H1 (cell line): ENCODE data around the gene SEMA6A. TPM values are rescaled to one million over a fixed set of nuclear protein-coding genes. Genes with fewer than 3 reads are reported as not detected.

ENCODE experiments used
- EZH2 ChIP-seq: fragments of 200-600 bp; sonication (generic); IDR thresholded peaks from 2 replicates; pipeline ENCODE4 v1.7.1; 2012; ENCODE audit warnings: low read depth, mild to moderate bottlenecking, moderate library complexity, low read length, inconsistent platforms; ENCODE audit not compliant: severe bottlenecking
- PHF8 ChIP-seq: fragments of 200-600 bp; sonication (generic); conservative IDR thresholded peaks from 2 replicates; pipeline ENCODE4 v1.7.1; 2012; ENCODE audit warnings: low read depth, mild to moderate bottlenecking, inconsistent platforms, low read length, moderate library complexity
- SUZ12 ChIP-seq: fragments of 200-600 bp; sonication (generic); IDR thresholded peaks from 2 replicates; pipeline ENCODE4 v1.6.1; 2012; ENCODE audit warnings: mild to moderate bottlenecking, inconsistent platforms, low read length, moderate library complexity, mixed read lengths
- polyA plus RNA-seq, 7 experiments: library from polyadenylated mRNA; depleted of rRNA in 3 of 7; stranded (reverse) in 5 of 7; unstranded in 2 of 7; fragments of >200 nt in 5 of 7; fragments of 200-250 nt in 2 of 7; gene quantifications; 1 replicate in 5 of 7; 2 replicates in 1 of 7; 4 replicates in 1 of 7; pipeline versions ENCODE4 v1.2.1 to v1.2.3, GENCODE V29; 2011 to 2013; ENCODE audit warnings: missing spikeins in 2 of 7, mixed read lengths in 2 of 7
- total RNA-seq: library from RNA; stranded (reverse); fragmentation: NEBNext Ultra II Directional; extraction: Animal tissue kit (Norgen Biotek cat#: 25700); gene quantifications from 2 replicates; pipeline ENCODE4 v1.2.1, GENCODE V29; 2021

SEMA6A gene
- total and polyA plus RNA-seq, 2 of the 8 experiments (the other 6 are each of a cell fraction or from before 2014, with no cell fraction given), result 78.3 to 277 TPM

DNA sequence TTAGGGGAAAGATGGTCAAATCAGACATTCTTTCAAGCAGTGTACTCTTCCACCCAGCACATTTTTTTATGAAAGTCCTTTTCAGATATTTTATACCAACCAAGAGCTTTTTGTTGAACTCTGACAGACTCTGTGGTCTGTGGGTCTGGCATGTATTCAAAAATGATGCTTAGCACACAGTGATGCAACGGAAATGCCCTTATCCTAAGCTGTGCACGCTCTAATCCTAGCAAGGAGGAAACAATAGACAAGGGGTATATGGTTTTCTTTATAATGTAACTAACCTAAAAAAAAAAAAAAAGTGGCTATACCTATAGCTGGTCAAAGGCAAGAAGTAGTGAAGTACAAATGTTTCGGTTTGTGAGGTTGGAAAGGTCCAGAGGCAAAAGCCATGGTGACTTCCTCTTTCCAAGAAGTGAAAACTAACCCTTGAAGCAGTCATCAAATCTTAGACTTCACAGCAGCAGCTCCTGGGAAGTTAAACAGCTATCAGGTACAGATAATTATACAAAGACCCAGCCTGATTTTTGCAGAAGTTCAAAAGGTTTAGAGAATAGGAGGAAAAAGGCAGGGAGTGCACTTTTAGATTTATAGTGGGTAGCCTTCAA lies 82.5 kb downstream of the SEMA6A start (continued):
- no peak for TF ChIP-seq EZH2
- TF ChIP-seq SUZ12, result no peak
- no peak for TF ChIP-seq PHF8
